DMS79 (cell line): ENCODE data around the gene PLEKHG3.
"Not testable (repeated sequence)": the region's sequence is repeated elsewhere in the genome, so short reads cannot be mapped to it uniquely, and the experiment has no call there.

Experiments
- DNase-seq: peaks from one replicate; lab custom pipeline; 2025; lab: John Stamatoyannopoulos, UW

PLEKHG3 gene

GRCh38 chr14:64704143-64704742 lies at the start of gene PLEKHG3:
Gene PLEKHG3, plus strand, starts transcription at chr14:64704424. Its CDS starts 23,208 bp downstream, at chr14:64727632.
- peak; percentile 51 for DNase-seq

- DNase-seq = no peak
Measured at GRCh38 chr14:64654901-64655300, 49.3 kb upstream of the PLEKHG3 start.

GRCh38 chr14:64656986-64657385 lies 47.2 kb upstream of the PLEKHG3 start:
- DNase-seq = no peak

- DNase-seq = no peak
Measured at GRCh38 chr14:64658201-64658600, 46.0 kb upstream of the PLEKHG3 start.

GRCh38 chr14:64658700-64659264 lies 45.4 kb upstream of the PLEKHG3 start:
- DNase-seq = not testable (repeated sequence)

GRCh38 chr14:64659366-64659765 lies 44.9 kb upstream of the PLEKHG3 start:
- DNase-seq = no peak

- DNase-seq = peak; percentile 43
Measured at GRCh38 chr14:64663174-64663573, 41.0 kb upstream of the PLEKHG3 start.

- DNase-seq = peak; percentile 81
Measured at GRCh38 chr14:64671591-64671990, 32.6 kb upstream of the PLEKHG3 start.

- no peak for DNase-seq
Measured at GRCh38 chr14:64673316-64673715, 30.9 kb upstream of the PLEKHG3 start.

GRCh38 chr14:64673748-64674147 lies 30.5 kb upstream of the PLEKHG3 start:
- DNase-seq = no peak

- DNase-seq = no peak
Measured at GRCh38 chr14:64674829-64675228, 29.4 kb upstream of the PLEKHG3 start.

GRCh38 chr14:64675312-64675711 lies 28.9 kb upstream of the PLEKHG3 start:
- DNase-seq = no peak

GRCh38 chr14:64676410-64677008 lies 27.7 kb upstream of the PLEKHG3 start:
- DNase-seq = no peak

- DNase-seq = peak; percentile 90
Measured at GRCh38 chr14:64680013-64680713, 24.1 kb upstream of the PLEKHG3 start.

GRCh38 chr14:64680714-64681065 lies 23.5 kb upstream of the PLEKHG3 start:
- no peak for DNase-seq

- DNase-seq = no peak
Measured at GRCh38 chr14:64681796-64682710, 22.2 kb upstream of the PLEKHG3 start.

- DNase-seq = no peak
Measured at GRCh38 chr14:64682843-64683242, 21.4 kb upstream of the PLEKHG3 start.

GRCh38 chr14:64683264-64683663 lies 21.0 kb upstream of the PLEKHG3 start:
- no peak for DNase-seq

- DNase-seq = peak; percentile 28
Measured at GRCh38 chr14:64684091-64684490, 20.1 kb upstream of the PLEKHG3 start.

- no peak for DNase-seq
Measured at GRCh38 chr14:64685371-64686281, 18.6 kb upstream of the PLEKHG3 start.

GRCh38 chr14:64686282-64686615 lies 18.0 kb upstream of the PLEKHG3 start:
- DNase-seq = no peak
